ENCODE data around the gene TRPM2. TPM values are rescaled to one million over a fixed set of nuclear protein-coding genes. Genes with fewer than 3 reads are reported as not detected.

Gene TRPM2
- total and polyA plus RNA-seq, 10 of the 15 experiments (the other 5 are each of a cell fraction or from before 2014, with no cell fraction given) = 0.03 to 9.1 (median 2.6) TPM

GRCh38 chr21:44432841-44433790 is 79.7 kb downstream of the TRPM2 start (continued):
- TF ChIP-seq POLR2AphosphoS2 (IDR thresholded peaks at IDR 0.05; ENCODE audit: low read depth, low read length) (no peak), NRF1 (conservative IDR thresholded peaks at IDR 0.05; ENCODE audit: low read depth, low read length) (no peak), CBX3 (IDR thresholded peaks at IDR 0.05; ENCODE audit: borderline replicate concordance, low read depth) (no peak), MTA2 (IDR thresholded peaks at IDR 0.05; ENCODE audit: low read depth) (no peak), BCL3 (IDR thresholded peaks at IDR 0.05; ENCODE audit: borderline replicate concordance, insufficient read depth, low read depth, low read length, poor library complexity, severe bottlenecking) (no peak), POU2F2 (IDR thresholded peaks at IDR 0.05; ENCODE audit: borderline replicate concordance, low read depth, low read length) (no peak), BRCA1 (IDR thresholded peaks at IDR 0.05; ENCODE audit: low read depth, low read length) (no peak), ZNF24 (IDR thresholded peaks at IDR 0.05) (no peak), BMI1 (IDR thresholded peaks at IDR 0.05; ENCODE audit: borderline replicate concordance) (no peak)

GRCh38 chr21:44433791-44434567 is 80.6 kb downstream of the TRPM2 start:
- no peak overlapping the region for H3K4me2 ChIP-seq (ENCODE audit: control insufficient read depth, insufficient read depth)
- H3K27me3 ChIP-seq (replicated peaks in 1 of 2; ENCODE audit: control insufficient read depth in 2 of 2, insufficient read depth in 2 of 2, low read length in 1 of 2) = no peaks in the 10 kb centered on the region
- SMC1A ChIA-PET (ENCODE audit: uncharacterized antibody, unreplicated experiment) = interaction anchor here (0.7 kb wide), 1 partner anchor 7 kb away, joined by 3 read pairs; no protein-coding TSS in a partner anchor
- in situ Hi-C loops (cut with MboI) = no loop called here
- no peaks in the 10 kb centered on the region for H3K9me3 ChIP-seq (replicated peaks; ENCODE audit: control insufficient read depth, insufficient read depth, low read length)
- no peak for FAIRE-seq
- H3K4me3 ChIP-seq = no peak overlapping the region
- BruUV-seq (replicated peaks) = no TSS peak
- H4K20me1 ChIP-seq (ENCODE audit: control insufficient read depth, insufficient read depth) = no peaks in the 10 kb centered on the region
- no peak overlapping the region for H3K9ac ChIP-seq (ENCODE audit: control insufficient read depth, insufficient read depth, low read length)
- intact Hi-C loops (cut with micrococcal nuclease; ENCODE audit: unreplicated experiment) = no loop called here
- RAD21 ChIA-PET (ENCODE audit: unreplicated experiment) = no interaction called here
- H3K4me1 ChIP-seq (ENCODE audit: control insufficient read depth, insufficient read depth, low read length) = no peaks in the 10 kb centered on the region
- no peak overlapping the region for H3K27ac ChIP-seq (ENCODE audit: control insufficient read depth, insufficient read depth)
- POLR2A ChIA-PET = no interaction called here
- no peaks in the 10 kb centered on the region for H3K79me2 ChIP-seq (ENCODE audit: control insufficient read depth, insufficient read depth, low read length)
- ATAC-seq = no peak
- H2AFZ ChIP-seq (ENCODE audit: control insufficient read depth, low read depth, low read length) = no peak overlapping the region
- CTCF ChIA-PET = no interaction called here
- WGBS (ENCODE audit: insufficient coverage, insufficient replicate concordance, low lambda C conversion rate, missing lambda C conversion rate) = 75% methylated on average over 32 of the region's 39 CpGs
- no peaks in the 10 kb centered on the region for H3K36me3 ChIP-seq (ENCODE audit: control insufficient read depth in 2 of 2, insufficient read depth in 2 of 2, low read length in 1 of 2)
- no peak for DNase-seq (ENCODE audit: low read depth, low spot score)
- TF ChIP-seq LARP7 (IDR thresholded peaks at IDR 0.05) (no peak), HDAC2 (IDR thresholded peaks at IDR 0.05) (no peak), FOXM1 (IDR thresholded peaks at IDR 0.05; ENCODE audit: low read depth, low read length) (no peak), YY1 (IDR thresholded peaks at IDR 0.05; ENCODE audit: low read depth, low read length) (no peak), EED (IDR thresholded peaks at IDR 0.05; ENCODE audit: low read depth) (no peak), EZH2 (IDR thresholded peaks at IDR 0.05; ENCODE audit: borderline replicate concordance, control insufficient read depth, low read depth, low read length) (no peak), KDM1A (IDR thresholded peaks at IDR 0.05; ENCODE audit: borderline replicate concordance) (no peak), MXI1 (IDR thresholded peaks at IDR 0.05; ENCODE audit: low read depth, low read length) (no peak), ZNF384 (IDR thresholded peaks at IDR 0.05; ENCODE audit: borderline replicate concordance, low read depth, low read length) (no peak), ATF2 (IDR thresholded peaks at IDR 0.05; ENCODE audit: low read length) (no peak), FOXK2 (IDR thresholded peaks at IDR 0.05) (no peak)
